Measurements from ENCODE around the gene C1orf74. TPM values are rescaled to one million over a fixed set of nuclear protein-coding genes. Genes with fewer than 3 reads are reported as not detected.
A peak's percentile ranks its signal among the peaks of the same experiment; 100 is the strongest.

The C1orf74 gene
- total and polyA plus RNA-seq, 10 donors, result 0.96 to 2.7 (median 1.7) TPM

- Histone ChIP-seq H3K4me1 (peaks cover 0 to 19% (median 13%) of the 10 kb centered on the region in 6 donors), H3K4me3 (no peak overlapping the region), H3K36me3 (no peaks in the 10 kb centered on the region), H3K27ac (no peak overlapping the region), H3K27me3 (replicated peaks in 1 of 7) (peaks cover 0 to 16% (median 0%) of the 10 kb centered on the region in 7 donors), H3K9me3 (no peaks in the 10 kb centered on the region)
- intact Hi-C loops (cut with DNase I; ENCODE audit: low total_unique reads), result no loop called here
- no peak for DNase-seq
- no peak for TF ChIP-seq POLR2A (IDR thresholded peaks at IDR 0.05)
- TF ChIP-seq POLR2AphosphoS5 (IDR thresholded peaks at IDR 0.05), result no peak
- TF ChIP-seq CTCF (IDR thresholded peaks at IDR 0.05 in 8 of 11, conservative IDR thresholded peaks at IDR 0.05 in 3 of 11), result no peak
- WGBS, 5 donors, result 77 to 89% (median 83%) methylated on average over 4 of the region's 4 CpGs
Measured at GRCh38 chr1:209807509-209807908, 23.1 kb upstream of the C1orf74 start.

GRCh38 chr1:209805875-209806760, 21.8 kb upstream of the C1orf74 start, which contains the start of gene IRF6:
Gene IRF6, minus strand, starts transcription at chr1:209806142. Its CDS starts 4,729 bp downstream, at chr1:209801413.
- Histone ChIP-seq H3K4me3 (peak within 1 kb of the TSS; percentile 37 to 74 (median 48)), H3K27me3 (replicated peaks in 1 of 7) (peaks cover 0 to 16% (median 0%) of the 10 kb centered on the region in 7 donors), H3K9me3 (no peaks in the 10 kb centered on the region), H3K4me1 (peaks cover 0 to 19% (median 13%) of the 10 kb centered on the region in 6 donors), H3K36me3 (no peaks in the 10 kb centered on the region), H3K27ac (peak within 1 kb of the TSS in 7 of 8 donors; percentile 44 to 84 (median 67))
- TF ChIP-seq POLR2A (IDR thresholded peaks at IDR 0.05) (no peak), POLR2AphosphoS5 (IDR thresholded peaks at IDR 0.05) (peak; percentile 59 to 77 (median 70))
- WGBS, 5 donors, result 7 to 19% (median 9%) methylated on average over 5 to 46 of the region's 46 CpGs
- DNase-seq, result peak; percentile 95
- intact Hi-C loops (cut with DNase I; ENCODE audit: low total_unique reads), result no loop called here

GRCh38 chr1:209805341-209805781, 21.0 kb upstream of the C1orf74 start:
- peak overlapping the region; percentile 37 to 74 (median 48) for H3K4me3 ChIP-seq
- intact Hi-C loops (cut with DNase I; ENCODE audit: low total_unique reads), result no loop called here

GRCh38 chr1:209803568-209803967, 19.2 kb upstream of the C1orf74 start:
- Histone ChIP-seq H3K4me1 (peaks cover 0 to 19% (median 13%) of the 10 kb centered on the region in 6 donors), H3K4me3 (no peak overlapping the region), H3K27ac (no peak overlapping the region), H3K27me3 (replicated peaks in 1 of 7) (peaks cover 0 to 20% (median 0%) of the 10 kb centered on the region in 7 donors), H3K36me3 (no peaks in the 10 kb centered on the region), H3K9me3 (no peaks in the 10 kb centered on the region)
- TF ChIP-seq POLR2AphosphoS5 (IDR thresholded peaks at IDR 0.05), result no peak
- no peak for DNase-seq
- WGBS, 5 donors, result 84 to 92% (median 86%) methylated on average over 1 of the region's 1 CpG
- intact Hi-C loops (cut with DNase I; ENCODE audit: low total_unique reads), result no loop called here

More at GRCh38 chr1:209805341-209805781, 21.0 kb upstream of the C1orf74 start:
- Histone ChIP-seq H3K27ac (peak overlapping the region in 5 of 8 donors; percentile 44 to 84 (median 71)), H3K9me3 (no peaks in the 10 kb centered on the region), H3K27me3 (replicated peaks in 1 of 7) (peaks cover 0 to 20% (median 0%) of the 10 kb centered on the region in 7 donors), H3K4me1 (peaks cover 0 to 19% (median 13%) of the 10 kb centered on the region in 6 donors), H3K36me3 (no peaks in the 10 kb centered on the region)
- WGBS, 5 donors, result 47 to 63% (median 53%) methylated on average over 17 to 19 of the region's 19 CpGs
- peak; percentile 80 for DNase-seq
- TF ChIP-seq POLR2AphosphoS5 (IDR thresholded peaks at IDR 0.05) (no peak), POLR2A (IDR thresholded peaks at IDR 0.05) (no peak), CTCF (IDR thresholded peaks at IDR 0.05 in 8 of 11, conservative IDR thresholded peaks at IDR 0.05 in 3 of 11) (no peak)

- Histone ChIP-seq H3K27ac (no peak overlapping the region), H3K36me3 (no peaks in the 10 kb centered on the region), H3K4me3 (no peak overlapping the region), H3K27me3 (replicated peaks in 1 of 7) (peaks cover 0 to 20% (median 0%) of the 10 kb centered on the region in 7 donors), H3K9me3 (no peaks in the 10 kb centered on the region), H3K4me1 (peaks cover 0 to 19% (median 13%) of the 10 kb centered on the region in 6 donors)
- no peak for DNase-seq
- no peak for TF ChIP-seq CTCF (IDR thresholded peaks at IDR 0.05 in 8 of 11, conservative IDR thresholded peaks at IDR 0.05 in 3 of 11)
- no peak for TF ChIP-seq POLR2A (IDR thresholded peaks at IDR 0.05)
- TF ChIP-seq POLR2AphosphoS5 (IDR thresholded peaks at IDR 0.05), result no peak
- intact Hi-C loops (cut with DNase I; ENCODE audit: low total_unique reads), result no loop called here
- WGBS, 5 donors, result 82 to 92% (median 85%) methylated on average over 4 of the region's 4 CpGs
Measured at GRCh38 chr1:209802780-209803152, 18.4 kb upstream of the C1orf74 start.
